HUES64 (cell line): ENCODE results near the gene STAB2.

Experiments used
- H3K27ac ChIP-seq: 2 replicates; pipeline ENCODE4 v1.7.0; 2013; ENCODE audit warnings: low read depth, low read length, inconsistent platforms
- H3K27me3 ChIP-seq: 2 replicates; pipeline ENCODE4 v1.6.1; 2013; ENCODE audit warnings: mild to moderate bottlenecking, low read length; ENCODE audit not compliant: insufficient read depth
- H3K36me3 ChIP-seq: 2 replicates; pipeline ENCODE4 v1.6.1; 2013; ENCODE audit warnings: mild to moderate bottlenecking, low read length; ENCODE audit not compliant: insufficient read depth
- H3K4me1 ChIP-seq: 2 replicates; pipeline ENCODE4 v1.6.1; 2013; ENCODE audit warnings: mild to moderate bottlenecking, low read length, moderate library complexity; ENCODE audit not compliant: insufficient read depth
- H3K4me3 ChIP-seq: 2 replicates; pipeline ENCODE4 v1.5.1; 2013; ENCODE audit warnings: mild to moderate bottlenecking, low read length, moderate library complexity
- H3K9ac ChIP-seq: 2 replicates; pipeline ENCODE4 v1.6.1; 2013; ENCODE audit warnings: mild to moderate bottlenecking, low read depth, low read length
- H3K9me3 ChIP-seq: 2 replicates; pipeline ENCODE4 v1.6.1; 2013; ENCODE audit warnings: low read depth, low read length; ENCODE audit not compliant: insufficient read depth
- WGBS: fragments of 150-250, 120-280 bp; methylation state at CpG from one replicate; pipeline ENCODE4 v1.1.7; 2013; ENCODE audit warnings: missing lambda C conversion rate; 5-methylcytosine and 5-hydroxymethylcytosine counted together

The STAB2 gene

GRCh38 chr12:103725398-103725797 is 138.3 kb downstream of the STAB2 start:
- Histone ChIP-seq H3K9ac (no peak overlapping the region), H3K9me3 (no peaks in the 10 kb centered on the region), H3K27ac (no peak overlapping the region), H3K4me1 (no peaks in the 10 kb centered on the region), H3K4me3 (no peak overlapping the region), H3K36me3 (no peaks in the 10 kb centered on the region), H3K27me3 (no peaks in the 10 kb centered on the region)
- WGBS, result 93% methylated on average over 7 of the region's 8 CpGs

- WGBS, result 96% methylated on average over 3 of the region's 3 CpGs
- H3K27me3 ChIP-seq, result no peaks in the 10 kb centered on the region
- no peak overlapping the region for H3K27ac ChIP-seq
- no peak overlapping the region for H3K9ac ChIP-seq
- H3K36me3 ChIP-seq, result no peaks in the 10 kb centered on the region
- H3K4me3 ChIP-seq, result no peak overlapping the region
- no peaks in the 10 kb centered on the region for H3K4me1 ChIP-seq
- peaks cover 10% of the 10 kb centered on the region; the same call in 1 of the 2 replicates for H3K9me3 ChIP-seq
These were observed 140.6 kb downstream of the STAB2 start for GRCh38 chr12:103727638-103728037.

GRCh38 chr12:103728323-103728722 is 141.2 kb downstream of the STAB2 start:
- Histone ChIP-seq H3K27ac (no peak overlapping the region), H3K4me1 (no peaks in the 10 kb centered on the region), H3K27me3 (no peaks in the 10 kb centered on the region), H3K9ac (no peak overlapping the region), H3K36me3 (no peaks in the 10 kb centered on the region), H3K4me3 (no peak overlapping the region), H3K9me3 (peaks cover 10% of the 10 kb centered on the region; the same call in 1 of the 2 replicates)
- 92% methylated on average over 4 of the region's 4 CpGs for WGBS

GRCh38 chr12:103729499-103729898 is 142.4 kb downstream of the STAB2 start:
- Histone ChIP-seq H3K4me3 (no peak overlapping the region), H3K27ac (no peak overlapping the region), H3K4me1 (no peaks in the 10 kb centered on the region), H3K36me3 (no peaks in the 10 kb centered on the region), H3K9me3 (peaks cover 10% of the 10 kb centered on the region; the same call in 1 of the 2 replicates), H3K9ac (no peak overlapping the region), H3K27me3 (no peaks in the 10 kb centered on the region)
- 100% methylated on average over 1 of the region's 1 CpG for WGBS

GRCh38 chr12:103731539-103731938 is 144.5 kb downstream of the STAB2 start:
- WGBS, result 100% methylated on average over 1 of the region's 1 CpG
- H3K27ac ChIP-seq, result no peak overlapping the region
- no peaks in the 10 kb centered on the region for H3K4me1 ChIP-seq
- no peak overlapping the region for H3K9ac ChIP-seq
- no peaks in the 10 kb centered on the region for H3K36me3 ChIP-seq
- no peaks in the 10 kb centered on the region for H3K27me3 ChIP-seq
- H3K4me3 ChIP-seq, result no peak overlapping the region
- H3K9me3 ChIP-seq, result peaks cover 10% of the 10 kb centered on the region; the same call in 1 of the 2 replicates

- WGBS, result 79% methylated on average over 2 of the region's 2 CpGs
- no peaks in the 10 kb centered on the region for H3K4me1 ChIP-seq
These were observed 147.8 kb downstream of the STAB2 start for GRCh38 chr12:103734863-103735262.

GRCh38 chr12:103735291-103735690 is 148.2 kb downstream of the STAB2 start:
- Histone ChIP-seq H3K9ac (no peak overlapping the region), H3K36me3 (no peaks in the 10 kb centered on the region), H3K9me3 (peaks cover 10% of the 10 kb centered on the region; the same call in 1 of the 2 replicates), H3K27ac (no peak overlapping the region), H3K4me3 (no peak overlapping the region), H3K4me1 (no peaks in the 10 kb centered on the region), H3K27me3 (no peaks in the 10 kb centered on the region)
- 94% methylated on average over 7 of the region's 8 CpGs for WGBS

More at GRCh38 chr12:103734863-103735262, 147.8 kb downstream of the STAB2 start:
- no peak overlapping the region for H3K4me3 ChIP-seq
- H3K36me3 ChIP-seq, result no peaks in the 10 kb centered on the region
- H3K27ac ChIP-seq, result no peak overlapping the region
- no peak overlapping the region for H3K9ac ChIP-seq
- peaks cover 10% of the 10 kb centered on the region; the same call in 1 of the 2 replicates for H3K9me3 ChIP-seq
- H3K27me3 ChIP-seq, result no peaks in the 10 kb centered on the region

GRCh38 chr12:103736572-103736971 is 149.5 kb downstream of the STAB2 start:
- no peak overlapping the region for H3K4me3 ChIP-seq
- H3K27ac ChIP-seq, result no peak overlapping the region
- H3K27me3 ChIP-seq, result no peaks in the 10 kb centered on the region
- no peaks in the 10 kb centered on the region for H3K36me3 ChIP-seq
- H3K4me1 ChIP-seq, result no peaks in the 10 kb centered on the region
- H3K9me3 ChIP-seq, result peaks cover 2% of the 10 kb centered on the region; the same call in 1 of the 2 replicates
- WGBS, result 100% methylated on average over 1 of the region's 1 CpG
- H3K9ac ChIP-seq, result no peak overlapping the region

GRCh38 chr12:103737881-103738280 is 150.8 kb downstream of the STAB2 start:
- no peak overlapping the region for H3K4me3 ChIP-seq
- H3K9me3 ChIP-seq, result no peaks in the 10 kb centered on the region
- H3K4me1 ChIP-seq, result no peaks in the 10 kb centered on the region
- H3K27me3 ChIP-seq, result no peaks in the 10 kb centered on the region
- no peak overlapping the region for H3K27ac ChIP-seq
- H3K36me3 ChIP-seq, result no peaks in the 10 kb centered on the region
- no peak overlapping the region for H3K9ac ChIP-seq
- 89% methylated on average over 1 of the region's 1 CpG for WGBS

- Histone ChIP-seq H3K9me3 (no peaks in the 10 kb centered on the region), H3K9ac (no peak overlapping the region), H3K4me3 (no peak overlapping the region), H3K36me3 (no peaks in the 10 kb centered on the region), H3K4me1 (no peaks in the 10 kb centered on the region), H3K27ac (no peak overlapping the region), H3K27me3 (no peaks in the 10 kb centered on the region)
- 93% methylated on average over 15 of the region's 15 CpGs for WGBS
These were observed 155.4 kb downstream of the STAB2 start for GRCh38 chr12:103742349-103742932.

GRCh38 chr12:103743788-103744187 is 156.7 kb downstream of the STAB2 start:
- Histone ChIP-seq H3K4me3 (no peak overlapping the region), H3K27me3 (no peaks in the 10 kb centered on the region), H3K36me3 (no peaks in the 10 kb centered on the region), H3K9me3 (no peaks in the 10 kb centered on the region), H3K4me1 (no peaks in the 10 kb centered on the region), H3K9ac (no peak overlapping the region), H3K27ac (no peak overlapping the region)
- 99% methylated on average over 3 of the region's 3 CpGs for WGBS

- Histone ChIP-seq H3K4me1 (no peaks in the 10 kb centered on the region), H3K9ac (no peak overlapping the region), H3K36me3 (no peaks in the 10 kb centered on the region), H3K27me3 (no peaks in the 10 kb centered on the region), H3K27ac (no peak overlapping the region), H3K9me3 (no peaks in the 10 kb centered on the region), H3K4me3 (no peak overlapping the region)
- 80% methylated on average over 2 of the region's 2 CpGs for WGBS
These were observed 158.9 kb downstream of the STAB2 start for GRCh38 chr12:103745962-103746361.
